T follicular helper cell (primary cell): ENCODE results near the gene CAMK2D.
"Not testable (repeated sequence)": the region's sequence is repeated elsewhere in the genome, so short reads cannot be mapped to it uniquely, and the experiment has no call there.

ENCODE experiments used
- DNase-seq: peaks from one replicate; pipeline ENCODE4 v3.0.0-alpha.2; 2020; ENCODE audit warnings: low read depth

The CAMK2D gene

DNA sequence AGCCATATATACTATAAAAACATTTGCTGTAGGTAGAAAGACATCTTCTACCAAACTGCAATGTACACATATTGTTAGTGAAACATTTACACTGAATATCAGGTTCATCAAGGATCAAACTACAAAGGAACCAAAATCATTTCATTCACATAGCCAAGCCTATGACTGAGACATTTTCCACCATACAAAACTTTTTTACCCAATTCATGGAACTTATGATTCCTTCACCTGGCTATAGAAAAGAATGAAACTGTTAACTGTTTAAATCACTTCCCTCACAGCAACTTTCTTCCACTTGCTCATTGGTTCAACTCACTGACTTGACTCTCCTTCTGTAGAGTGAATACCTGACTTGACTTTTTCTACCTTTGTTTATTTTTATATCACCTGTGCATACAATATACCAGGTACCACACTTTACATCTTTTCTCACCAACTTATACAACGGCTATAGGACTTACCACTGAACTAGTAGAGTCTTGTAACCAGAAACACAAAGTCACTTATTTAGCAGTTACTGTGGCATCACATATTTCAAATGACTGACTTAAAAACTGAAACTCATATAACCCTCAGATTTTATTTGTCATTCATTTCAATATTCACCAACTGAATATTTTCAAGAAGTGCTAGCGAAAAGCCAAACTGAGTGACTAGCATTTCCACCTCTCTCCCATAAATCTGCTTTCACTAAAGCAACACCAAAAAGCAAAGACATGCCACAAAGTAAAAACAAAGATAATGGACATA is 30.9 kb downstream of the CAMK2D start:
- DNase-seq = no peak

DNA sequence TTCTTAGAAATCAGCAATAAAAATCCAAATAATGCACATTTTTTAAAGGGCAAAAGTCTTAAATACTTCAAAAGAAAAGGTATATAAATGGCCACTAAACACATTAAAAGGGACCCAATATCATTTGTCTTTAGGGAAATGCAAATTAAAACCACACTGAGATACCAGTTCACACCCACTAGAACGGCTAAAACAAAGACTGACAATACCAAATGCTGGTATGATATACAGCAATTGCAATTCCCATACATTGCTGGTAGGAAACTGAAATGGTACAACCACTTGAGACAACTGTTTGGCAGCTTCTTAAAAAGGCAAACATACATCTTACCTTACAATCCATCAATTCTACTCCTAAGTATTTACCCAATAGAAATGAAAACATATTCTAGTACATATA is 33.7 kb downstream of the CAMK2D start:
- DNase-seq = no peak

DNA sequence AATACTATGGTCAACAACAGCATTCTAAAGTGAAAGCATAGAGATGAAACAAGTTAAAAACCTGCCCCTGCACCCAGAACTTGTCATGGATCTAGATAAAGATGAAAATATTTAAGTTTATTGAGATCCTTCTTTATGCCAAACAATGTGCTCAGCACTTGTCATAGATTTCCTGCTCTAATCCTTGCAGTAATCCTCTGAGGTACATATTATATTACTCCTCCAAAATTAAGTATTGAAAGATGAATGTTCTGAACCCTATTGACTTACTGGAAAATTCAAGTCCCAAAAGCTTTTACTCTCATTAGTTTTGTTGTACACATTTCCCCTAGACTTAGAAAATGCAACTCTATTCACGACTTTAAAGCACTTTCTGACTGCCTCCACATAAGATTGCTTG is 35.6 kb downstream of the CAMK2D start:
- no peak for DNase-seq

DNA sequence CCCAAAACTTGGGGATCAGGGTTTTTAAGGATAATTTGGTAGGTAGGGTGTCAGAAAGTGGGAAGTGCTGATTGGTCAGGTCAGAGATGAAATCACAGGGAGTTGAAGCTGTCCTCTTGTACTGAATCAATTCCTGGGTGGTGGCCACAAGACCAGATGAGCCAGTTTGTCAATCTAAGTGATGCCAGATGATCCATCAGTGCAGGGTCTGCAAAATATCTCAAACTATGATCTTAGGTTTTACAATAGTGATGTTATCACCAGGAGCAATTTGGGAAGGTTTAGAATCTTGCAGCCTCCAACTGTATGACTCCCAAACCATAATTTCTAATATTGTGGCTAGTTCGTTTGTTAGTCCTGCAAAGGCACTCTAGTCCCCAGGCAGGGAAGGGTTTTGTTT is 43.3 kb downstream of the CAMK2D start:
- DNase-seq = no peak

DNA sequence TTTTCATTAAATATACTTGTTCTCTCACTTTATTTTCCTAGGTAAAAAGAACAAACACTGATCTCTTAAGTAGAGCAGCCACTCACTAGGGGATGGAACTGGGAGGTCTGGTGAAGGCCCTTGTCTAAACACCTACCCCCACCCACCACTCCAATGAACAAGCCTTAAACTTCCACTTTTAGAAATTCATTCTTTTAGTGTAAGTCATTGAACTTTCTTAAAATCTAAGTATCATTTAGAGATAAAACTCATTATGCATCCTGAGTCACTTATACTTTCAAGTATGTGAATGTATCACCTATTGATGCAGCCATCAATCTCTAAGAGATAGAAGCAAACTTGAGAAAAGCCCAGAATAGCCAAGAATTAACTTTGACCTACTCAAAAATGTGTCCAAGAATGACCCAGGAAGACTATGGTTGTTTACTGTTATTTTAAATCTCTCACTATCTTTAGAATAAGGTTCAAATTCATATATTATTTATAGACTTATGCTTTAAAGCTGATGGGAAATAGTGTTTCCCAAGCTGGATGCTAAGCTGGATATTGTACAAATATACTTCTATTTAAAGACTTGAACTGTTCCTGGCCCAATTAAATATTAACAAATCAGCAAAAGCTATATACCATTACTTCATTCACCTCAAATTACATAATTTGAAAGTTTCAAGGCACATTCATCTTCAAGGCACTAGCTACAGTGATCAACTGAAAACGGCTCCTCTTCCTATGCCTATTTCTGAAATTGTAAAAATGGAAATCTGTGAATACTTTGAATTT is 49.5 kb downstream of the CAMK2D start:
- DNase-seq = no peak

DNA sequence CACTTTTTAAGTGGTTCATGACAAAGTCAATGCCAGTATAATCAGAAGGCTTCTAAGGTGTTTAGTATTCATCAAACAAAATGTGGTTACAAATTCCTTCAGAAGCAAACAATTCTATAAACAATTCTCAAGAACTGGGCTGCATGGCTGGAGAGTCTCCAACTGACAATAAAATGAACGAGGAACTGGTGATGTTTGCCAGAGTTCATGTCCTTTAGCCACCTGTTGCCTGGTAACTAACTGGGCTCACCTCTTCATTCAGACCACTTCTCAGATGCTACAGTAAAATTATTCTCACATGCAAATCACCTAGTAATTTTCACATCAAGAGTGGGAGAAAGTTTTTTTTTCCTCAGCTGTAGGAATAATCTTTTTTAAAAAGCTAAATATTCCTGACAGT is 53.3 kb downstream of the CAMK2D start:
- DNase-seq = no peak

DNA sequence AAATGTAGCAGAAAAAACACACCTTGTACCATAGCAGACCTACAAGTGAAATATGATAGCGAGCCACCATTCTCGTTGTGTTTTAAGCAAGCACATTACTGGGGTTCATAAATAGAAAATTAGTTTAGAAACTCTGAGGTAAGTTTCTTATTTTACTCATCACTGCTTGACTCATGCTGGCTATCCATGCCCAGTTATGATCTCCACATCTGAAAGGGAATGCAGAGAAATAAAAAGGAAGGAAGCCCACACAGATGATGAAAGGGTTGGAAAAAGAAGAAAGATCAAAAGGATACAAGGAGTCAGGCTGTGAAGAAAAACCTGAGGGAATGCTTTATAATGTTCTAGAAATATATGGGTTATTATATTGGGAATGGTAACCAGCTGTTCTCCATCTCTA is 54.5 kb downstream of the CAMK2D start:
- DNase-seq = no peak

DNA sequence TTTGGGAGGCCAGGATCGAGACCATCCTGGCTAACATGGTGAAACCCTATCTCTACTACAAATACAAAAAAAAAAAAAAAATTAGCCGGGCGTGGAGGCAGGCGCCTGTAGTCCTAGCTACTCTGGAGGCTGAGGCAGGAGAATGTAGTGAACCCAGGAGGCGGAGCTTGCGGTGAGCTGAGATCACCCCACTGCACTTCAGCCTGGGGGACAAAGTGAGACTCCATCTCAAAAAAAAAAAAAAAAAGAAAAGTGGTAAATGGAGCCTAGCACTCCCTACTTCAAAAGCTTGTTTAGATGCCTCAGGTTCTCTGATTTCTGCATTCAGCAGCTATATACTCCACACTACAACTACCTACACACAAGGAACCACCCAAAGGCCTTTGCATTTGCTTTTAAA is 56.4 kb downstream of the CAMK2D start:
- DNase-seq = not testable (repeated sequence)

DNA sequence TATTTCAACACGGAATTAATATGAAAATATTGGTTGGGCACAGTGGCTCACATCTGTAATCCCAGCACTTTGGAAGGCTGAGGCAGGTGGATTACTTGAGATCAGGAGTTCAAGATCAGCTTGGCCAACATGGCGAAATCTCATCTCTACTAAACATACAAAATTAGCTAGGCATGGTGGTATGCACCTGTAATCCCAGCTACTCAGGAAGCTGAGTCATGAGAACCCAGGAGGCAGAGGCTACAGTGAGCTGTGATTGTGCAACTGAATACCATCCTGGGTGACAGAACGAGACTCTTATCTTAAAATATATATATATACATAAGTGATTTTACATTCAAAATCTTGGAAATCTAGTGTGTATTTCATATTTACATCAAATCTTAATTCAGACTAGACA is 58.9 kb downstream of the CAMK2D start:
- not testable (repeated sequence) for DNase-seq

DNA sequence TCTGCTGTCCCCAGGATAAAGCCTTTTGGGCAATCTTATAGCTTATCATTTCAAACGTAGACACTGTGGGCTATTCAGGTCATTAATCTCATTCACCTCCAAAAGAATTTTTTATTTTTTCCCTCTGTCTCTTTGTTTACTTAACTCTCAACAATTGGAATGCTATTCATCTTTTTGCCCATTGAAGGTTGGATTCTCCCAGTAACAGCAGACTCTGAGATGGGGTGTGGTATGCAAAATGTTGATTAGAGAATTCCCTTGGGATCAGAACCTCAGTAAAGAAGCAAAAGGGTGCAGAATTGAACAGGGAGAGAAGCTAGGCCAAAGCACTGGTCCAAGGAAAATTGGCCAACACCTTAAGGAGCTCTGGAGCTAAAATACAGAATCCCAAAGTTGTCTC is 60.4 kb downstream of the CAMK2D start:
- DNase-seq = no peak

DNA sequence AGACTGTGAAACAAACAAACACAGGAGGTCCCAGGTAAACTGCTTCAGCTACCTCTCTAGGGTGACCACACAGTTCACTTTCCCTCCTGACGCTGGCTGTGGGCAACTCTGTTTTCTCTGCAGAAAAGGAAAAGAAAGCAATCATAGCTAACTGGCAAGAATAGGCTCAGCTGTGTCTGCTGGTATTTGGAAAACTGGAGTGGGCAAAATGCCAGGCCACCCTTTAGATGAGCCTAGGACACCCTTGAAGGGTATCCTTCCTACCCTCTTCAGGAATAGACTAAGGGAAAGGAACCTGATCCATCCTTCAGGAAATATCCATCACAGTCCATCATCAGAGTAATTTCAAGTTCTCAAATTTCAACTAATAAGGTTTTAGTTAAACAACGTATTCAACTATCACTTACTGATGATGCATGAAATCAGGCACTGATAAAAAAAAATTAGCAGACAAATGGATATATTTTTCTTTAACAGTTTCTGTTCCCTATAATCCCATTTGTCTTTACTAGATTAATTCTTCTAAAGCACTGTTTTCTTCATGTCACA is 60.9 kb downstream of the CAMK2D start:
- DNase-seq = no peak

DNA sequence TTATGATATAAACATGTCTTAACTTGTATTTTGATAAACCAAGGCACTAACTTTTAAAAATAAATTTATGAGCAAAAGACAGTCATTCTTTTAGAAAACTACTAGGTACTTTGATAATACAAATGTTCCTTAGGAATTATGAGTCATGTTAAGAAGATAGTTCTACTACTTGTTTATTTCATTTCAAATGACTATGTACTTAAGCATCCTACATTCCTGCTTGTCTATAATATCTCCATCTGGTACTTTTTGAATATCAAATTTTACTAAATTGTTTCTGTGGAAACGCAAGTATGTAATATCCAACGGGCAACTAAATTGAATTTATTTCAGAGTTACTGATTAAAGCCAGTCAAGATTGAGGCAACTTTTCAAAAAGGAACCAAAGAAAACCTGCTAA is 61.8 kb downstream of the CAMK2D start:
- DNase-seq = no peak

DNA sequence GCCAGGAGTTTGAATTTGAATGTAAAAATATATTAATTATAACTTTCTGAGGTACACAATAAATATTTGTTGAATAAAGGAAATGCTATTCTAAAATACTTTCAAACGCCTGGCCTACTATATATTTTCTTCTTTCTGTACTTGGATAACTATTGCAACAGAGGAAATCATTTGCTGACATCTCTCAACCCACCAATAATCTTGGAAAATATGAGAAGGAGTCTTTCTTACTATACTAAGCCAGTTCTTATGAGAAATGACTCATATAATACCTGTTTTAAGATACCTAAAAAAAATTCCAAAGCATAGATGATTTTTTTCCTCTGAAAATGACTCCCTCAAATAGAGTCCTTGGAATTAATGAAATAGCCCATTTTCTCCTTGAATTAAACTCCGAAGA is 64.1 kb downstream of the CAMK2D start:
- no peak for DNase-seq

DNA sequence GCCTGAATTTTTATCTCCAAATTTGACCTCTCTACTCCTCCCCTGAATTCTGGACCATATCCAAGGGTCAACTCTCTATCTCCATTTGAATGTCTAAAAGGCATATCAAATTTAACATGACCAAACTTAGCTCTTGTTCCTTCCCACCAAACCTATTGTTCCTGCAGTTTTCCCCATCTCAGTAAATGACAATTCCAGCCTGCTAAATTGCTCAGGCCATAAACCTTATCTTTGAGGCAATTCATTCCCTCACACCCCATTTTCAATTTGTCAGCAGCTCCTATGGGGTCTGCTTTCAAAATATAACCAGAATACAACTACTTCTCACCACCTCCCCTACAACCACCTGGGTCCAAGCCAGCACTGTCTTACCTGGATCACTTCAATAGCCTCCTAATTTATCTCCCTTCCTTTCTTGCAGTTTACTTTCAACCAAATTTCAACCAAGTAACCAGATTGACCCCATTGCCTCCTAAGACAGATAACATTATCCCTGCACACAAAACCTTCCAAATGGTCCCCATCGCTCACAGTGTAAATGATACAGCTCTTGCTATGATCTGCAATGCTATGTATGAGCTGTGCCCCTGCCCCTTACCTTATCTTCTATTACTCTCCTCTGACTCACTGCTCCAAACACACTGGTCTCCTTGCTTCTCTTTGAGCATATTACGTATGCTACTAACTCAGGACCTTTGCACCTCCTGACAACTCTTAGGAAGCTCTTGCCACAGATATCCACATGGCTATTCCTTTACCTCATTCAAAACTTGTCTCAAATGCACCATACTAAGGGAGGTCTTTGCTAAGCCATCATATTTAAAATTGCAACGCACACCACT is 66.0 kb downstream of the CAMK2D start:
- no peak for DNase-seq

DNA sequence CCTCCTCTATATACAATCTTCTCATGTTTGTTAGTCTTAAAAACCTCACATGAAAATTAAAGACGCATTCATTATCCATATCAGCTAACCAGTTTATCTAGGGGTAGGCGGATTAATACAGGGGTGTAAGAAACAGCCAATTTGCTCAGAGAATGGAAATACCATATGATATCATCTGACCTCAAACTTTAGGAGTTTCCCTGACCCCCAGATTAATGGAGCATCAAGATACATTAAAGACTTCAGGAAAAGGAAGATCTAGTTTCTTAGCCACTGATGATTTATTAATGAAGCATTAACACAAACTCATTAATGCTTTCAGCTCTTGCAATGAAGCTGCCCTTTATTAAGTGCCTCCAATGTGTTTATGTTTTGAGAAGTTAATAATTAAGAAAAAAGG is 67.5 kb downstream of the CAMK2D start:
- DNase-seq = no peak

DNA sequence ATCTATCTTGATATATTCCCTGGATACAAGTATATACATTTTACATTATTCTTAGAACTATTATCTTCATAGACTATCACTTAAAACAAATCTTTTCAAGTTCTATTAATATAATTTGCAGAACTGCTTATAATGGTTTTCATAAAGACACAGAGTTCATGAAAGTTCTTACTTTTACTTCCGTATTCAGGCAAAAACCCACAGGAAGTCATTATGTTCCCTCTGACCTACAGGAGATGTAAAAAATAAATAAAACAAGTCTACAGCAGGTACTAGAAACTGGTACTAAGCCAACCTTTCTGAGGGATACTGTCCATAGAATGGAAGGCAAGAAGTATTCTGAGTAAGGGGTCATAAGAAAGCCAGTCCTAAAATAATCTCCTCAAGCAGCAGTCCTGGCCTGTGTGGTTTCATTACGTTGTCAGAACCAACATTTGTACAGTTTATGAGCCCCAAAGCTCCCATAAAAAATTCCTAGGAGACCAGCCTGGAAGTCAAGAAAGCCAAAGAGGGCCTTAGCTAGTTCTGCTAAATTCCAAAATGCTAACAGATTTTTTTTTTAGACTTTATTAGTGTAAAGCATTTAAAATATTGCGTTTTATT is 68.6 kb downstream of the CAMK2D start:
- no peak for DNase-seq

DNA sequence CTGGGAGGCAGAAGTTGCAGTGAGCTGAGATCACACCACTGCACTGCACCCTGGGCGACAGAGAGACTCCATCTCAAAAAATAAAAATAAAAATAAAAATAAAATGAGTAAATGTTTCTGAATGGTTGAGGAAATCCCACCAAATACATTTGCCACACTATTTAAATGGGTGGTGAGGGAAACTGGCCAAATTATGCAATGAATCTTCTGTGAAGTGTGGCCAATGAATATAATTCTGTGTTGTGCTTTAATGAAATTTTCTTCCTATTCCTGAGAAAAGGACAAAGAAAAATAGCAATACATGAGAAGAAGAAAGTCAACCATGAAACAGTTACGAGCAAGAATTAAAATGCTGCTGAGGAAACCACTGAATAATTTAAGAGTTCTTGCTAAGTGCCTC is 69.9 kb downstream of the CAMK2D start:
- DNase-seq = no peak

DNA sequence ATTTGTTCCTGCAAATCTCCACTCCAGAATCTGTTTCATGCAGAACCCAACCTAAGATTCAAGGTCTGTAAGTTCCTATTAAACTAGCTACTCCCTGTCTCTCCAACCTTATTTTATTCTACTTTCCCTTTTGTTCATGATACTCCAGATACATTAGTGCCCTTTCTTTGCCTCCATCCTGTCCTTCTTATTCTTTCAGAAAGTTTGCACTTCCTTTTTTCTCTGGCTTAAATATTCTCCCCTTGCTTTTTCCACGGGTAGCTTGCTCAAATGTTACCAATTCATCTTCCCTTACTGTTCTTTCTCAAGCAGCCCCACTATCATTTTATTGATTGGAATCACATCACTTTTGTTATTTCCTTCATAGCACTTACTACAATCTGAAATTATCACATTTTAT is 72.1 kb downstream of the CAMK2D start:
- no peak for DNase-seq

DNA sequence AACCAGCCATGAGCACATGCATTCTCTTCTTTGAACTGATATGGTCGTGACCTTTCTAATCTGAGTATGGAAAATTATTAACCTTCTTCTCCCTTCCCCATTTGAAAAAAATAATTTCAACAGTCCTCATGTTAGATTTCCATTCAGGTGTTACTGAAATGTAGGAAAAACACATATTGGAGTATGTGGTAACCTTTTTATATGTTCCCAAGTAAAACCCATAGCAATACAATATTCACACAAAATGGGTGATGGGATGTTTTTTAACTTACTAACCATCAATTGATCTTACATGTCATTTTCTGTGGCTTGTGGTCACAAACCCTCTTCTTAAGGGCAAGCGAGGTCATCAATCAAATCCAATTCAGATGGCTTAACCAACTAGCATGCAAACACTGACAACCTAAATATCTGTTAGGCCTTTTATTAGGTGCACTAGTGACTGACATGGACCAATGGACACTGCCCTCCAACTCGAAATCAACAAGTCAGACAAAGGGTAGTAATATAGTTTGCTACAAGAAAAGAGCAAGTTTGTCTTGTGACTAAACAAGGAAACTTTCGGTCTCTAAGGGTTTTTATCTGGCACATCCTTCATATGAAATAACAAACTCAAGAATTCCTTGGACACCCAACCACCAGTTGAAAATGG is 74.3 kb downstream of the CAMK2D start:
- DNase-seq = no peak

DNA sequence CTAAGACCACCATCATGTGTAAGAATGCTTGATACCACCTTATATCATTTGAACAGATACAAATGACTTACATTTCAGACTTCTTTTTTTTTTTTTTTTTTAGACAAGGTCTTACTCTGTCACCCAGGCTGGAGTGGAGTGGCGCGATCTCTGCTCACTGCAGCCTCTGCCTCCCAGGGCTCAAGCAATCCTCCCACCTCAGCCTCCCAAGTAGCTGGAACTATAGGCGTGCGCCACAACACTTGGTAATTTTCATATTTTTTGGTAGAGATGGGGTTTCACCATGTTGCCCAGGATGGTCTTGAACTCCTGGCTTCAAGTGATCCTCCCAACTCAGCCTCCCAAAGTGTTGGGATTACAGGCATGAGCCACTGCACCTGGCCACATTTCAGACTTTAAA is 76.4 kb downstream of the CAMK2D start:
- DNase-seq = not testable (repeated sequence)

DNA sequence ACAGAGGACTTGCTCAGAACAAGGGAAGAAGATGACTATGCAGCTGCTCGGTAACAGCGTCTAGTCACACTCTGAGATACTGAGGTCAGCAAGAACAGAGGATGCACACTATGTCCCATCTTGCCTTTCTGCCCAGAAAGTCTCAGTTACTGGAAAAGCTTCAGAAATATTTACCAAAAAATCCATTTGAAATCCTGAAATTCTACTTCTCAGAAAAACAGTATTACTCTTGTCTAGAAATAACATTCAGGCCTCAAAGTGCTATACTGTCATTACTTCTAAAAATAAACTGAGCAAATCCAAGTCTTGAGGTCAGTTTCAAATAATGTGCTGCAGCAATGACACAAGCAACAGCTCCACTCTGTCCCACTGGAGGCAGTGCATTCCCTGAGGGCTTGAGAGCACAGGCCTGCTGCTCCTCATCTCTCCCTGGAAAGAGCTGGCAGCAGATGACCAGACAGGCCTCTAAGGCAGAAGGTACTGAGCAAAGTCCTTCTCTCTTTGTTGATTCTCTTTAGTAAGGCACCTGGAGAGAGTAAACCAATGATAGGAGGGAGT is 76.9 kb downstream of the CAMK2D start:
- DNase-seq = no peak
